Lung (tissue), 12 donors: Measurements from ENCODE around the gene RNF43. TPM values are rescaled to one million over a fixed set of nuclear protein-coding genes. Genes with fewer than 3 reads are reported as not detected.

Experiments used
- ATAC-seq: fragments of 200-7000 bp; cut with Tn5 transposase; one replicate; pipeline ENCODE4 v1.9.1; 2020; ENCODE audit warnings: moderate number of reproducible peaks; ENCODE audit not compliant: insufficient read depth, low FRiP score
- DNase-seq, 3 donors: peaks; one replicate each; pipeline ENCODE4 v3.0.0-alpha.2; 2013 to 2017
- H3K27ac ChIP-seq, 2 donors: one replicate each; pipeline ENCODE4 v1.5.1; 2013; ENCODE audit warnings: mild to moderate bottlenecking in 2 of 2, moderate library complexity in 2 of 2, control low read depth in 1 of 2, inconsistent platforms in 1 of 2, low read depth in 1 of 2, low read length in 1 of 2
- H3K27me3 ChIP-seq, 3 donors: one replicate each; pipeline ENCODE4 v1.5.1; 2013; ENCODE audit warnings: low read length in 2 of 3; ENCODE audit not compliant: control insufficient read depth in 3 of 3, insufficient read depth in 3 of 3
- H3K36me3 ChIP-seq, 4 donors: one replicate each; pipeline ENCODE4 v1.5.1; 2013; ENCODE audit warnings: low read length in 4 of 4, mild to moderate bottlenecking in 1 of 4, moderate library complexity in 1 of 4; ENCODE audit not compliant: control insufficient read depth in 4 of 4, insufficient read depth in 4 of 4
- H3K4me1 ChIP-seq, 5 donors: one replicate each; pipeline ENCODE4 v1.5.1; 2013; ENCODE audit warnings: low read length in 5 of 5, mild to moderate bottlenecking in 2 of 5, moderate library complexity in 1 of 5; ENCODE audit not compliant: control insufficient read depth in 5 of 5, insufficient read depth in 5 of 5
- H3K4me3 ChIP-seq: one replicate; pipeline ENCODE4 v1.5.1; 2013; ENCODE audit warnings: mild to moderate bottlenecking, control low read depth, moderate library complexity
- H3K9ac ChIP-seq, 2 donors: one replicate each; pipeline ENCODE4 v1.5.1; 2013; ENCODE audit warnings: low read length in 2 of 2, control low read depth in 1 of 2; ENCODE audit not compliant: insufficient read depth in 1 of 2
- H3K9me3 ChIP-seq, 4 donors: one replicate each; pipeline ENCODE4 v1.5.1; 2013; ENCODE audit warnings: low read length in 3 of 4, mild to moderate bottlenecking in 1 of 4, moderate library complexity in 1 of 4; ENCODE audit not compliant: control insufficient read depth in 4 of 4, insufficient read depth in 3 of 4
- CTCF ChIP-seq: IDR thresholded peaks from 2 replicates; pipeline ENCODE4 v1.5.1; 2012; ENCODE audit warnings: mild to moderate bottlenecking; ENCODE audit errors: control extremely low read depth, extremely low read depth
- WGBS, 2 donors: extraction: QIAGEN DNeasy Blood & Tissue Kit; methylation state at CpG; one replicate each; pipeline ENCODE4 v1.1.7; 2013; 5-methylcytosine and 5-hydroxymethylcytosine counted together
- polyA plus RNA-seq, 2 donors: library from polyadenylated mRNA; stranded (reverse); fragments of 200-250 nt; gene quantifications; one replicate each; pipeline ENCODE4 v1.2.1, GENCODE V29; 2013
- total RNA-seq, 2 donors: library from RNA; depleted of rRNA in 1 of 2; stranded (reverse); fragments of >200 nt in 1 of 2; gene quantifications; one replicate each; pipeline ENCODE4 v1.2.1, GENCODE V29; 2014 to 2021
- donor health status: control.
- donor health status: control.
- donor health status: Bipolar disorder and iron deficiency.
- donor health status: healthy.
- donor health status: DM: yes; HTN: yes; CAD: no.

The RNF43 gene
- total and polyA plus RNA-seq, 4 donors, result 3.7 to 32.9 (median 7.8) TPM

- Histone ChIP-seq H3K4me3 (no peak overlapping the region), H3K4me1 (peaks cover 0 to 72% (median 35%) of the 10 kb centered on the region in 5 donors), H3K9ac (no peak overlapping the region), H3K9me3 (no peaks in the 10 kb centered on the region), H3K27ac (no peak overlapping the region), H3K27me3 (no peaks in the 10 kb centered on the region), H3K36me3 (no peaks in the 10 kb centered on the region)
- DNase-seq (no peak), ATAC-seq (no peak)
- 76 to 77% methylated on average over 4 of the region's 4 CpGs for WGBS, 2 donors
- TF ChIP-seq CTCF, result no peak
Observed at GRCh38 chr17:58385359-58385899, 31.9 kb downstream of the RNF43 start.

GRCh38 chr17:58384897-58385296 is 32.4 kb downstream of the RNF43 start:
- no peak for TF ChIP-seq CTCF

GRCh38 chr17:58383892-58384462 is 33.4 kb downstream of the RNF43 start:
- ATAC-seq (no peak), DNase-seq (no peak)
- Histone ChIP-seq H3K4me3 (no peak overlapping the region), H3K36me3 (peaks cover 0 to 3% (median 0%) of the 10 kb centered on the region in 4 donors), H3K4me1 (peaks cover 0 to 69% (median 32%) of the 10 kb centered on the region in 5 donors), H3K27ac (no peak overlapping the region), H3K9me3 (no peaks in the 10 kb centered on the region), H3K27me3 (no peaks in the 10 kb centered on the region), H3K9ac (no peak overlapping the region)
- no peak for TF ChIP-seq CTCF
- WGBS, 2 donors, result 78 to 81% methylated on average over 4 of the region's 4 CpGs

More at GRCh38 chr17:58384897-58385296, 32.4 kb downstream of the RNF43 start:
- no peaks in the 10 kb centered on the region for H3K36me3 ChIP-seq
- no peak for DNase-seq
- 47 to 56% methylated on average over 3 of the region's 3 CpGs for WGBS, 2 donors
- H3K4me1 ChIP-seq, result peaks cover 0 to 72% (median 35%) of the 10 kb centered on the region in 5 donors
- no peak overlapping the region for H3K9ac ChIP-seq
- H3K9me3 ChIP-seq, result no peaks in the 10 kb centered on the region
- H3K27ac ChIP-seq, result no peak overlapping the region
- no peak overlapping the region for H3K4me3 ChIP-seq
- no peaks in the 10 kb centered on the region for H3K27me3 ChIP-seq
- no peak for ATAC-seq

- ATAC-seq (no peak), DNase-seq (peak; percentile 72 to 89 (median 82))
- peaks cover 0 to 3% (median 0%) of the 10 kb centered on the region in 4 donors for H3K36me3 ChIP-seq
- no peak for TF ChIP-seq CTCF
- no peaks in the 10 kb centered on the region for H3K27me3 ChIP-seq
- peaks cover 0 to 60% (median 27%) of the 10 kb centered on the region in 5 donors for H3K4me1 ChIP-seq
- H3K9ac ChIP-seq, result peak overlapping the region in 1 of 2 donors; percentile 46
- H3K4me3 ChIP-seq, result no peak overlapping the region
- H3K27ac ChIP-seq, result no peak overlapping the region
- no peaks in the 10 kb centered on the region for H3K9me3 ChIP-seq
- 90 to 100% methylated on average over 1 of the region's 1 CpG for WGBS, 2 donors
Observed at GRCh38 chr17:58382872-58383242, 34.5 kb downstream of the RNF43 start.
